T-helper 17 cell (primary cell): ENCODE results near the gene LMF2. TPM values are rescaled to one million over a fixed set of nuclear protein-coding genes. Genes with fewer than 3 reads are reported as not detected.
A peak's percentile ranks its signal among the peaks of the same experiment; 100 is the strongest.

ENCODE experiments used
- ATAC-seq: fragments of 150-1000 bp; cut with Tn5 transposase; 2 replicates; pipeline ENCODE4 v1.10.0; 2021; ENCODE audit warnings: mild to moderate bottlenecking, moderate library complexity
- DNase-seq, 3 donors: peaks; one replicate each; pipeline versions ENCODE4 v3.0.0 to v3.0.0-alpha.2; 2020 to 2021
- H3K9me3 ChIP-seq: one replicate; pipeline ENCODE4 v1.7.0; 2013; ENCODE audit warnings: low read length, mild to moderate bottlenecking; ENCODE audit not compliant: control insufficient read depth, poor library complexity, severe bottlenecking
- H3K27ac Mint-ChIP-seq: one replicate; pipeline ENCODE4 v1.8.0; 2022; ENCODE audit warnings: mild to moderate bottlenecking, moderate library complexity, mixed read lengths
- H3K27me3 Mint-ChIP-seq: one replicate; pipeline ENCODE4 v1.8.0; 2022; ENCODE audit warnings: mixed read lengths
- H3K36me3 Mint-ChIP-seq: one replicate; pipeline ENCODE4 v1.8.0; 2022; ENCODE audit warnings: low read depth, mixed read lengths
- H3K4me1 Mint-ChIP-seq: one replicate; pipeline ENCODE4 v1.8.0; 2022; ENCODE audit warnings: mild to moderate bottlenecking, mixed read lengths
- H3K4me3 Mint-ChIP-seq: one replicate; pipeline ENCODE4 v1.8.0; 2022; ENCODE audit warnings: mild to moderate bottlenecking, moderate library complexity, mixed read lengths
- total RNA-seq, 4 donors: library from RNA in 2 of 4; stranded (reverse) in 2 of 4; gene quantifications; one replicate each; pipeline ENCODE4 v1.2.3 and lab custom pipeline; 2022 to 2026

LMF2 gene
- total RNA-seq, 2 donors from 2014 or later: 110 to 130 TPM

DNA sequence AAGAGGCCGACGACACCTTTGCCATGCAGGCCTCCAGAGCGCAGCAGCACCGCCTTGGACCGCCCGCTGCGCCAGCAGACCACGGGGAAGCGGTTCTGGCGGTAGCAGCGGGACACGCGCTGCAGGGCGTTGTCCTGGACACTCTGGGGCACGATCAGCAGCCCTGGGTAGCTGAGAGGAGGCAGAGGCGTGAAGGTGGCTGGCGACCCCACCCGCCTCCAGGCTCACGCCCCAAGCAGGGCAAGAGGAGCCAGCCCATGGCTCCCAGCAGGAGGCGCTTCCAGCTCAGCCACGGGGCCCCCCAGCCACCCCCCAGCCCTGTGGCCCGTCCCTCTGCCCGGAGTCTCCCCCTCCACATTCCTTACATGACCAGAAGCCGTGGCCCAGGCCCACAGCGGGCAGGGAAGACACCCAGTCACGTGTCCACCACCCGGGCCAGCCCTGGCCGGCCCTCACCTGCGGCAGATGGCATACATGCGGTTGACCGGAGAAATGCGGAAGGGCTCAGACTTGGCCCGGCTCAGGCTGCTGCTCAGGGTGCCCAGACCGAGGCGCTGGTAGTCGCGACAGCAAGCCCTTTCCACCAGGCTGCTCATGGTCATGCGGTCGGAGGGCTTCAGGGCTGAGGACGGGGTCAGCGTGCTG lies 47.9 kb downstream of the LMF2 start:
- no peaks in the 10 kb centered on the region for H3K27me3 Mint-ChIP-seq

DNA sequence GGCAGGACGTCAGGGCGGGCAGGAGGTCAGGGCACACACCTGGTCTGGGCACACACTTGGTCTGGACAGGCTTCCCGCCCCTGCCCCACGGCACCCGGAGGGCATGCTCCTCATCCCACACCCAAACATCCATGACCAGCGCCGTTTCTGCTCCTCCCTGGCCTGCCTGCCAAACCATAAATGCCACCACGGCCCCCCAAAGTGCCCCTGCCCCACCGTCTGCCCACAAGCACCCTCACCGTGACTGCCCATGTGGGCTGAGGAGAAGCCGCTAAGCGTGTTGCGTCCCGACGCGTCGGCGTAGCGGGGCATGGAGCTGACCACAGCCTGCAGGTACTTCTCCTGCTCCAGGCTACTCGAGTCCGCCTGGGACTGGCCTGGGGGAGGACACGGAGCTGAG lies 48.5 kb downstream of the LMF2 start:
- DNase-seq: no peak

More for the DNA sequence above, 47.9 kb downstream of the LMF2 start:
- Mint-ChIP-seq H3K36me3 (peaks cover 2% of the 10 kb centered on the region), H3K4me3 (no peak overlapping the region), H3K27ac (no peak overlapping the region), H3K4me1 (peaks cover 5% of the 10 kb centered on the region)
- DNase-seq (no peak), ATAC-seq (peak; percentile 26)
- H3K9me3 ChIP-seq: no peaks in the 10 kb centered on the region

DNA sequence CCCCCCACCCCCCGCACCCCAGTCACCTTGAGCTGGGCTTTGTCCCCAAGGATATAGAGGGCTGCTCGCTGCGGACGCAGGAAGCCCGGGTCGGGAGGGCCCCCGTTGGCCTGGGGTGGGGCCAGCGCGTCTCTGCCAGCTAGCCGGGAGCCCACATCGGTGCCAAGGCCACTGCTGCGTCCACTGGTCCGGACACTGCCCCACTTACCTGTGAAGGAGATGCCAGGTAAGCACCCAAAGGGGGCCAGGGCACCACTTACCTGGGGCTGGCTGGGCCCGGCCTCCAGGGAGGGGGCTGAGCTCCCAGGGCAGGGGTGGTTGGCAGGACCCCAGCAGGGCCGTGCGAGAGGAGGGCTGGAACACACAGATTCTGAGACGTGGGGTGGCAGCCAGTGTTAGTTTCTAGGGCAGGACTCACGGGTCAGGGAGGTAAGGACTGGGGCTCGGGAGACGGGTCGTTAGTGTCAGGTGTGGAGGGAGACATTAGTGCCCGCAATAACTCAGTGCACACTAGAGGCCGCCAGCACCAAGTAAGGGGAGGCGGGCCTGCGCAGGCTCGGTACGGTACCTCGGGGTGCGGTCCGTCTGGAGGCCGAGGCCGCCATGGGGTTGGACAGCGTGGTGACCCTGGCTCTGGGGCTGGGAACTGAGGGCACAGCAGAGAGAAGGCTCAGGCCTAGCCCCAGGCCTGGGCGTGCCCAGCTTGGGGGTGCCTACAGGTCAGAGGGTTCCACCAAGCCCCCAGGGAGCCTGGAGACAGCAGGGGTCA lies 50.9 kb downstream of the LMF2 start:
- no peak for ATAC-seq
- no peak for DNase-seq
- H3K9me3 ChIP-seq: no peaks in the 10 kb centered on the region
- H3K27ac Mint-ChIP-seq: peak overlapping the region; percentile 88
- H3K27me3 Mint-ChIP-seq: no peaks in the 10 kb centered on the region
- peaks cover 11% of the 10 kb centered on the region for H3K4me1 Mint-ChIP-seq
- no peak overlapping the region for H3K4me3 Mint-ChIP-seq
- peaks cover 5% of the 10 kb centered on the region for H3K36me3 Mint-ChIP-seq

More for the DNA sequence above, 48.5 kb downstream of the LMF2 start:
- H3K9me3 ChIP-seq: no peaks in the 10 kb centered on the region
- no peak for ATAC-seq
- Mint-ChIP-seq H3K27me3 (no peaks in the 10 kb centered on the region), H3K27ac (no peak overlapping the region), H3K4me1 (peaks cover 5% of the 10 kb centered on the region), H3K36me3 (peaks cover 2% of the 10 kb centered on the region), H3K4me3 (no peak overlapping the region)

DNA sequence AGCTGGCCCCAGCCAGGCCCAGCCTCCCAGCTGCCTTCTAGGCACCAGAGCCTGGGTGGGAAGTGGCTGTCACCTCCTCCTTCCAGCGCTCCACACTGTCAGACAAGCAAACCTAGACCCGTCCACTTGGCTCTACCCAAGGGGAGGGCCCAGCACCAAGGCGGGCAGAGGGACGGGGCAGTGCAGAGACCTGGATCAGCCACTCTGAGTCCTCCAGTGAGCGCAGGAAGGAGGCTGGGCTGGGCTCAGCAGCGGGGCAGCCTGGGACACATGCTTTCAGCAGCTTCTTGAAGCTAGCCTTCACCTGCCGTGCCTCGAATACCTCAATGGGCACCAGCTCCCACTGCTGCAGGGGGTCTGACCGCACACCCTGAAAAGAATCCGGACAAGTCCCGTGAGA lies 51.5 kb downstream of the LMF2 start:
- peaks cover 13% of the 10 kb centered on the region for H3K4me1 Mint-ChIP-seq
- no peaks in the 10 kb centered on the region for H3K27me3 Mint-ChIP-seq
- no peak overlapping the region for H3K27ac Mint-ChIP-seq
- ATAC-seq: no peak
- no peak for DNase-seq
- peak overlapping the region; percentile 25 for H3K4me3 Mint-ChIP-seq
- H3K36me3 Mint-ChIP-seq: peaks cover 4% of the 10 kb centered on the region
- no peaks in the 10 kb centered on the region for H3K9me3 ChIP-seq

DNA sequence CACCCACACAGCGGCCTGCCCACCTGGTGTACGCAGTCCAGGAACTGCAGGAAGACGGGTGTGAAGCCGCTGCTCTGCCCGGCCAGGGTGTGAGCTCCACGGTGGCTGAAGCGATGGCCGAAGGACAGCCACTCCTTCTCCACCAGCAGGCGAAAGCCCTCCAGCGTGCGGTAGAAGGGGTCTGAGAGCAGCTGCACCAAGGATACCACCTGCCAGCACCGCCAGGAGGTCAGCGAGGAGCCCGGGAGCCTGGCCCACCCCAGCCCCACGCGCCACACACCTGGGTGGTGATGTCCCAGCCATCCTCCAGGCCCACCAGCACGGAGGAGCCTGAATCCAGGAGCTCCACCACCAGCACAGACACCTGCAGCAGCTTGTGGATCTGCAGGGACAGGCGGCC lies 52.3 kb downstream of the LMF2 start:
- H3K4me1 Mint-ChIP-seq: peaks cover 16% of the 10 kb centered on the region
- H3K36me3 Mint-ChIP-seq: peaks cover 2% of the 10 kb centered on the region
- H3K4me3 Mint-ChIP-seq: no peak overlapping the region
- H3K9me3 ChIP-seq: no peaks in the 10 kb centered on the region
- H3K27ac Mint-ChIP-seq: peak overlapping the region; percentile 49
- no peaks in the 10 kb centered on the region for H3K27me3 Mint-ChIP-seq
- DNase-seq (no peak), ATAC-seq (no peak)

DNA sequence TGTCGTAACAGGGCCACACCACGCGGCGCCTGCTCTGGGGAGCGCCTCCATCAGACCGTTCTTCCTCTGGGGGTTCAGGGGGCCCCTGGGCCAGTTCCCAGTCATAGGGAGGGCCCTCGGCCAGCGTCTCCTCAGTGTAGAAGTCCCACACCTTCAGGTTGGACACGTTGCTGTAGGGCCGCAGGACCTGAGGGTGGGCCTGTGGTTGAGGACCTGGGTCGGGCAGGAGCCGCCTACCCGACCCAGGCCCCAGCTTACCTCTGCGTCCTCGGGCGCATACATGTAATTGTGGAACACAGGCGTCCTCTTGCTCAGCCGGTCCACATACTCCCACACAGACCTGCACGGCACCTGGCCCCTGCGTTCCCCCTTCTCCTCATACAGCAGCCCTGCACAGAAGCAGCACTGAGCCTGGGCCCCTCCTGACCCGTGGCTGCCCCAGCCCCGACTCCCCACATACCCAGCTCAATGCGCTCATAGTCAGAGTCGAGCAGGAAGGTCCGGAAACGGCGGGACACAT lies 52.9 kb downstream of the LMF2 start:
- Mint-ChIP-seq H3K27me3 (no peaks in the 10 kb centered on the region), H3K4me1 (peaks cover 18% of the 10 kb centered on the region), H3K36me3 (peaks cover 3% of the 10 kb centered on the region), H3K4me3 (no peak overlapping the region), H3K27ac (peak overlapping the region; percentile 49)
- no peaks in the 10 kb centered on the region for H3K9me3 ChIP-seq
- DNase-seq (no peak), ATAC-seq (no peak)

Other genes starting within 250 kb of the LMF2 start
- 1 to 10 TPM; 1.7 to 1.9 TPM for gene MAPK12, start 246.0 kb downstream of the LMF2 start, total RNA-seq
- 10 to 100 TPM; 13.2 to 14.4 TPM for gene MAPK11, start 237.3 kb downstream of the LMF2 start, total RNA-seq
- gene PLXNB2, start 200.1 kb downstream of the LMF2 start, total RNA-seq: 1 to 10 TPM; 3.0 to 7.6 TPM
- 1 to 10 TPM; 1.8 to 2.2 TPM for gene DENND6B, start 180.7 kb downstream of the LMF2 start, total RNA-seq
- gene PPP6R2, start 164.4 kb downstream of the LMF2 start, total RNA-seq: 10 to 100 TPM; 62.1 to 63.7 TPM
- 100 to 1,000 TPM; 202 to 217 TPM for gene SBF1, start 32.7 kb downstream of the LMF2 start, total RNA-seq
- gene ADM2, start 26.2 kb downstream of the LMF2 start, total RNA-seq: 1 to 10 TPM; 1.7 to 2.4 TPM
- not detected for gene MIOX, start 20.8 kb downstream of the LMF2 start, total RNA-seq
- 100 to 1,000 TPM in 1 of 2 donors, 10 to 100 TPM in 1; 97.0 to 103 TPM for gene NCAPH2, start 522 bp upstream of the LMF2 start, total RNA-seq
- gene SCO2, start 17.9 kb upstream of the LMF2 start, total RNA-seq: 10 to 100 TPM in 1 of 2 donors, 1 to 10 TPM in 1; 4.5 to 11.3 TPM
- 10 to 100 TPM; 22.3 to 25.9 TPM for gene TYMP, start 22.3 kb upstream of the LMF2 start, total RNA-seq
- 1 to 10 TPM; 3.8 to 5.1 TPM for gene KLHDC7B, start 38.2 kb upstream of the LMF2 start, total RNA-seq
- gene SYCE3, start 55.2 kb upstream of the LMF2 start, total RNA-seq: not detected
- 10 to 100 TPM; 40.0 to 59.5 TPM for gene CPT1B, start 70.7 kb upstream of the LMF2 start, total RNA-seq
- gene CHKB, start 75.1 kb upstream of the LMF2 start, total RNA-seq: 100 to 1,000 TPM; 133 to 181 TPM
- gene MAPK8IP2, start 93.1 kb upstream of the LMF2 start, total RNA-seq: under 1 TPM; 0.08 to 0.17 TPM
- 10 to 100 TPM; 59.4 to 64.0 TPM for gene ARSA, start 120.5 kb upstream of the LMF2 start, total RNA-seq
- under 1 TPM in 1 of 2 donors, not detected in 1; 0.07 TPM for gene SHANK3, start 165.1 kb upstream of the LMF2 start, total RNA-seq
- gene ACR, start 230.5 kb upstream of the LMF2 start, total RNA-seq: not detected